Gastroesophageal sphincter (tissue), 4 donors: Measurements from ENCODE around the gene GATAD2B. TPM values are rescaled to one million over a fixed set of nuclear protein-coding genes. Genes with fewer than 3 reads are reported as not detected.

ENCODE experiments used
- ATAC-seq: fragments of 150-250 bp; one replicate; pipeline ENCODE4 v1.9.1; 2016; ENCODE audit warnings: mild to moderate bottlenecking, moderate library complexity
- H3K27ac ChIP-seq, 4 donors: fragments of 200-600 bp; sonication (generic) in 3 of 4; 1 replicate in 3 of 4; 2 replicates in 1 of 4; pipeline ENCODE4 v1.5.1; 2016 to 2019
- H3K27me3 ChIP-seq: fragments of 200-600 bp; sonication (generic); one replicate; pipeline ENCODE4 v1.5.1; 2019
- H3K36me3 ChIP-seq, 2 donors: fragments of 200-600 bp; sonication (generic); one replicate each; pipeline ENCODE4 v1.5.1; 2019; ENCODE audit warnings: control low read depth in 1 of 2
- H3K4me1 ChIP-seq, 3 donors: fragments of 200-600 bp; sonication (generic); 1 replicate in 2 of 3; 2 replicates in 1 of 3; pipeline ENCODE4 v1.5.1; 2016 to 2019; ENCODE audit warnings: control low read depth in 2 of 3
- H3K4me3 ChIP-seq, 2 donors: fragments of 200-600 bp; sonication (generic); one replicate each; pipeline ENCODE4 v1.5.1; 2019; ENCODE audit warnings: mild to moderate bottlenecking in 1 of 2, moderate library complexity in 1 of 2
- H3K9me3 ChIP-seq, 3 donors: fragments of 200-600 bp; sonication (generic); one replicate each; pipeline ENCODE4 v1.5.1; 2017 to 2019; ENCODE audit warnings: control low read depth in 2 of 3
- CTCF ChIP-seq, 4 experiments: fragments of 200-600 bp in 2 of 4; fragments of 450-650 bp in 2 of 4; sonication (generic) in 1 of 4; IDR thresholded peaks; one replicate each; pipeline ENCODE4 v1.5.1; 2017 to 2019; ENCODE audit warnings: antibody characterized with exemption in 4 of 4, mild to moderate bottlenecking in 2 of 4, moderate library complexity in 2 of 4
- EP300 ChIP-seq: sonication (generic); formaldehyde crosslinking; IDR thresholded peaks from one replicate; pipeline ENCODE4 v1.6.1; 2017; ENCODE audit warnings: antibody characterized with exemption, mild to moderate bottlenecking
- POLR2A ChIP-seq, 2 donors: fragments of 450-650 bp; IDR thresholded peaks; one replicate each; pipeline ENCODE4 v1.6.1; 2017; ENCODE audit warnings: antibody characterized with exemption in 2 of 2, mild to moderate bottlenecking in 2 of 2, moderate library complexity in 1 of 2
- POLR2AphosphoS5 ChIP-seq: sonication (generic); formaldehyde crosslinking; IDR thresholded peaks from one replicate; pipeline ENCODE4 v1.6.1; 2017; ENCODE audit warnings: antibody characterized with exemption
- WGBS, 2 donors: methylation state at CpG; one replicate each; pipeline ENCODE4 v1.1.5; 2018; ENCODE audit warnings: low coverage in 1 of 2; 5-methylcytosine and 5-hydroxymethylcytosine counted together
- total RNA-seq, 4 donors: library from RNA; depleted of rRNA; stranded (reverse); fragments of >200 nt; gene quantifications; one replicate each; pipeline ENCODE4 v1.1.0, GENCODE V29; 2016

GATAD2B gene
- total RNA-seq, 4 donors from 2014 or later = 18.4 to 30.8 (median 23.8) TPM

- Histone ChIP-seq H3K4me3 (no peak overlapping the region), H3K4me1 (peaks cover 0 to 66% (median 31%) of the 10 kb centered on the region in 3 donors), H3K27ac (peak overlapping the region in 2 of 4 donors; percentile 7 to 11), H3K27me3 (no peaks in the 10 kb centered on the region), H3K9me3 (no peaks in the 10 kb centered on the region), H3K36me3 (peaks cover 0 to 9% of the 10 kb centered on the region in 2 donors)
- no peak for ATAC-seq
- WGBS, 2 donors = 40 to 80% methylated on average over 1 of the region's 4 CpGs
- TF ChIP-seq EP300 (no peak), POLR2A (IDR thresholded peaks at IDR 0.05) (no peak), POLR2AphosphoS5 (no peak), CTCF (IDR thresholded peaks at IDR 0.05) (no peak)
Observed at GRCh38 chr1:153780551-153780950, 142.2 kb downstream of the GATAD2B start.

GRCh38 chr1:153779781-153780541, 142.8 kb downstream of the GATAD2B start:
- Histone ChIP-seq H3K4me1 (peaks cover 0 to 72% (median 31%) of the 10 kb centered on the region in 3 donors), H3K4me3 (no peak overlapping the region), H3K27ac (peak overlapping the region in 2 of 4 donors; percentile 7 to 11), H3K36me3 (peaks cover 0 to 9% of the 10 kb centered on the region in 2 donors), H3K9me3 (no peaks in the 10 kb centered on the region), H3K27me3 (no peaks in the 10 kb centered on the region)
- WGBS, 2 donors = 50 to 80% methylated on average over 2 to 3 of the region's 17 CpGs
- no peak for ATAC-seq
- TF ChIP-seq POLR2AphosphoS5 (no peak), POLR2A (IDR thresholded peaks at IDR 0.05) (no peak), EP300 (no peak), CTCF (IDR thresholded peaks at IDR 0.05) (no peak)

- H3K27ac ChIP-seq = peak overlapping the region in 2 of 4 donors; percentile 88 to 92
- H3K4me1 ChIP-seq = peaks cover 0 to 78% (median 40%) of the 10 kb centered on the region in 3 donors
- no peaks in the 10 kb centered on the region for H3K9me3 ChIP-seq
- no peak overlapping the region for H3K4me3 ChIP-seq
- 89 to 90% methylated on average over 6 to 10 of the region's 18 CpGs for WGBS, 2 donors
- TF ChIP-seq EP300 (no peak), POLR2AphosphoS5 (no peak)
- peaks cover 0 to 9% of the 10 kb centered on the region in 2 donors for H3K36me3 ChIP-seq
- no peak for ATAC-seq
- no peaks in the 10 kb centered on the region for H3K27me3 ChIP-seq
Observed at GRCh38 chr1:153778824-153779519, 143.8 kb downstream of the GATAD2B start.

- peaks cover 0 to 83% (median 42%) of the 10 kb centered on the region in 3 donors for H3K4me1 ChIP-seq
- ATAC-seq = no peak
Observed at GRCh38 chr1:153778051-153778823, 144.5 kb downstream of the GATAD2B start.

More at GRCh38 chr1:153778051-153778823, 144.5 kb downstream of the GATAD2B start:
- Histone ChIP-seq H3K27ac (peak overlapping the region in 3 of 4 donors; percentile 63 to 92 (median 88)), H3K4me3 (peak overlapping the region in 1 of 2 donors; percentile 7), H3K9me3 (no peaks in the 10 kb centered on the region), H3K27me3 (no peaks in the 10 kb centered on the region), H3K36me3 (peaks cover 0 to 15% of the 10 kb centered on the region in 2 donors)
- TF ChIP-seq POLR2AphosphoS5 (no peak), EP300 (no peak), POLR2A (IDR thresholded peaks at IDR 0.05) (no peak), CTCF (IDR thresholded peaks at IDR 0.05) (no peak)
- WGBS, 2 donors = 74 to 93% methylated on average over 8 to 13 of the region's 22 CpGs
